Endothelial cell of umbilical vein (primary cell): Measurements from ENCODE around the gene CDX1. TPM values are rescaled to one million over a fixed set of nuclear protein-coding genes. Genes with fewer than 3 reads are reported as not detected.

Experiments used
- BruUV-seq: library from RNA; stranded (reverse); fragments of 400-500 nt; replicated peaks from 2 replicates; lab custom pipeline; 2021; lab: Mats Ljungman, UMichigan
- CTCF ChIA-PET: fragments of 300-600, 350-600 bp; sonication (Branson Sonifier 250); formaldehyde crosslinking; loops from one replicate; lab custom pipeline; 2021; ENCODE audit warnings: antibody characterized with exemption, inconsistent platforms; lab: Charles Lee
- POLR2A ChIA-PET: fragments of 300-600, 350-600 bp; sonication (Branson Sonifier 250); formaldehyde crosslinking; loops from one replicate; lab custom pipeline; 2021; ENCODE audit warnings: antibody characterized with exemption, inconsistent platforms; lab: Charles Lee
- DNase-seq: peaks from one replicate; pipeline ENCODE4 v3.0.0-alpha.2; 2011; ENCODE audit warnings: low read depth, low spot score
- FAIRE-seq: peaks from 2 replicates; lab custom pipeline; 2011; peaks lifted over from hg19 to GRCh38; lab: Jason Lieb, UNC
- H2AFZ ChIP-seq: 2 replicates; pipeline ENCODE4 v1.6.0; 2012; ENCODE audit warnings: low read depth, low read length, control low read depth, inconsistent platforms
- H3K27ac ChIP-seq: 2 replicates; pipeline ENCODE4 v1.5.1; 2011; ENCODE audit warnings: low read depth, mild to moderate bottlenecking, control low read depth, low read length, moderate library complexity; ENCODE audit not compliant: insufficient read depth
- H3K27me3 ChIP-seq, 2 experiments: 2 replicates each; pipeline versions ENCODE4 v1.6.0 to v1.6.1; 2011; ENCODE audit warnings: low read length in 2 of 2, mixed read lengths in 1 of 2; ENCODE audit not compliant: control insufficient read depth in 2 of 2, insufficient read depth in 2 of 2
- H3K36me3 ChIP-seq, 2 experiments: 2 replicates in 1 of 2; 3 replicates in 1 of 2; pipeline ENCODE4 v1.5.1; 2011; ENCODE audit warnings: low read length in 2 of 2, mild to moderate bottlenecking in 1 of 2, moderate library complexity in 1 of 2; ENCODE audit not compliant: control insufficient read depth in 2 of 2, insufficient read depth in 2 of 2; ENCODE audit errors: extremely low read depth in 1 of 2
- H3K4me1 ChIP-seq: 3 replicates; pipeline ENCODE4 v1.5.1; 2011; ENCODE audit warnings: mild to moderate bottlenecking, low read length; ENCODE audit not compliant: control insufficient read depth, insufficient read depth; ENCODE audit errors: extremely low read depth
- H3K4me2 ChIP-seq: 2 replicates; pipeline ENCODE4 v1.6.1; 2011; ENCODE audit warnings: low read length, control low read depth, mixed read lengths; ENCODE audit not compliant: insufficient read depth
- H3K4me3 ChIP-seq, 3 experiments: fragments of 200-600 bp in 1 of 3; sonication (generic), shearing (Covaris generic) in 1 of 3; replicated peaks in 1 of 3; 2 replicates each; pipeline ENCODE4 v1.5.1; 2011 to 2016; ENCODE audit warnings: control low read depth in 3 of 3, low read length in 3 of 3, mild to moderate bottlenecking in 2 of 3, inconsistent platforms in 1 of 3, low read depth in 1 of 3, moderate library complexity in 1 of 3; ENCODE audit not compliant: insufficient read depth in 1 of 3
- H3K79me2 ChIP-seq: 2 replicates; pipeline ENCODE4 v1.6.0; 2012; ENCODE audit warnings: low read length, inconsistent platforms; ENCODE audit not compliant: control insufficient read depth, insufficient read depth
- H3K9ac ChIP-seq: replicated peaks from 2 replicates; pipeline ENCODE3; 2011; ENCODE audit warnings: low read length, control low read depth; ENCODE audit not compliant: insufficient read depth; ENCODE audit errors: extremely low read depth
- H3K9me1 ChIP-seq: replicated peaks from 3 replicates; pipeline ENCODE4 v1.6.0; 2011; ENCODE audit warnings: mild to moderate bottlenecking, low read length; ENCODE audit not compliant: control insufficient read depth, insufficient read depth; ENCODE audit errors: extremely low read depth
- H3K9me3 ChIP-seq: replicated peaks from 2 replicates; pipeline ENCODE4 v1.5.1; 2012; ENCODE audit warnings: low read length, inconsistent platforms; ENCODE audit not compliant: control insufficient read depth, insufficient read depth
- H4K20me1 ChIP-seq: replicated peaks from 2 replicates; pipeline ENCODE3; 2011; ENCODE audit warnings: mild to moderate bottlenecking, low read length; ENCODE audit not compliant: control insufficient read depth, insufficient read depth; ENCODE audit errors: extremely low read depth
- EZH2 ChIP-seq: IDR thresholded peaks from 2 replicates; pipeline ENCODE4 v1.6.1; 2012; ENCODE audit warnings: borderline replicate concordance, low read depth, mild to moderate bottlenecking, moderate library complexity, low read length, inconsistent platforms; ENCODE audit not compliant: severe bottlenecking
- FOS ChIP-seq: IDR thresholded peaks from 2 replicates; pipeline ENCODE4 v1.6.1; 2011; ENCODE audit warnings: mild to moderate bottlenecking, low read length, moderate library complexity, borderline replicate concordance; ENCODE audit not compliant: insufficient read depth
- GATA2 ChIP-seq: IDR thresholded peaks from 2 replicates; pipeline ENCODE4 v1.7.0; 2011; ENCODE audit warnings: low read depth, mild to moderate bottlenecking, moderate library complexity, mixed read lengths, low read length; ENCODE audit not compliant: insufficient read length, insufficient read depth
- JUN ChIP-seq: IDR thresholded peaks from 2 replicates; pipeline ENCODE4 v1.6.1; 2011; ENCODE audit warnings: borderline replicate concordance, low read depth; ENCODE audit not compliant: insufficient read length, insufficient read depth
- MYC ChIP-seq: IDR thresholded peaks from one replicate; pipeline ENCODE4 v1.6.1; 2011; ENCODE audit warnings: mild to moderate bottlenecking, low read depth, low read length
- POLR2A ChIP-seq: IDR thresholded peaks from 2 replicates; pipeline ENCODE4 v1.6.1; 2012; ENCODE audit warnings: low read depth, mild to moderate bottlenecking, control low read depth, low read length
- POLR2AphosphoS5 ChIP-seq: IDR thresholded peaks from 2 replicates; pipeline ENCODE4 v1.6.1; 2012; ENCODE audit warnings: low read depth, mild to moderate bottlenecking, control low read depth, low read length, moderate library complexity; ENCODE audit not compliant: insufficient read depth
- dilution Hi-C: fragments of 300-500 bp; cut with MboI; formaldehyde crosslinking; loops from one replicate; pipeline ENCODE4 v1.15.0; 2019; ENCODE audit warnings: low sequenced_read_pairs; ENCODE audit not compliant: extremely low pct_ligation_motif_present
- intact Hi-C: fragments of 100-400 bp; cut with micrococcal nuclease; formaldehyde crosslinking; loops from one replicate; pipeline ENCODE4 v1.10.0; 2022
- polyA plus RNA-seq, 4 experiments: library from polyadenylated mRNA; depleted of rRNA in 3 of 4; stranded (reverse) in 3 of 4; unstranded in 1 of 4; fragments of >200 nt; gene quantifications; 2 replicates each; pipeline versions ENCODE4 v1.2.1 to v1.2.3, GENCODE V29; 2011 to 2012; ENCODE audit warnings: missing spikeins in 1 of 4
- total RNA-seq: library from RNA; stranded (reverse); gene quantifications from 2 replicates; pipeline ENCODE4 v1.2.3, GENCODE V29; 2021
- TF ChIP-seq, protein P1 (sequence below), 2 donors: IDR thresholded peaks; 1 replicate in 1 of 2; 2 replicates in 1 of 2; pipeline ENCODE4 v1.5.1; 2011; ENCODE audit warnings: low read length in 2 of 2, mild to moderate bottlenecking in 2 of 2, moderate library complexity in 2 of 2, control low read depth in 1 of 2, inconsistent platforms in 1 of 2, low read depth in 1 of 2; ENCODE audit not compliant: insufficient read depth in 1 of 2; ENCODE audit errors: extremely low read depth in 1 of 2
- TF ChIP-seq, protein P2 (sequence below): IDR thresholded peaks from 2 replicates; pipeline ENCODE4 v1.6.1; 2011; ENCODE audit not compliant: insufficient read depth, insufficient read length

The CDX1 gene
- total and polyA plus RNA-seq, 2 donors (not counting 3 experiments of a cell fraction or from before 2014, with no cell fraction given), result not detected

DNA sequence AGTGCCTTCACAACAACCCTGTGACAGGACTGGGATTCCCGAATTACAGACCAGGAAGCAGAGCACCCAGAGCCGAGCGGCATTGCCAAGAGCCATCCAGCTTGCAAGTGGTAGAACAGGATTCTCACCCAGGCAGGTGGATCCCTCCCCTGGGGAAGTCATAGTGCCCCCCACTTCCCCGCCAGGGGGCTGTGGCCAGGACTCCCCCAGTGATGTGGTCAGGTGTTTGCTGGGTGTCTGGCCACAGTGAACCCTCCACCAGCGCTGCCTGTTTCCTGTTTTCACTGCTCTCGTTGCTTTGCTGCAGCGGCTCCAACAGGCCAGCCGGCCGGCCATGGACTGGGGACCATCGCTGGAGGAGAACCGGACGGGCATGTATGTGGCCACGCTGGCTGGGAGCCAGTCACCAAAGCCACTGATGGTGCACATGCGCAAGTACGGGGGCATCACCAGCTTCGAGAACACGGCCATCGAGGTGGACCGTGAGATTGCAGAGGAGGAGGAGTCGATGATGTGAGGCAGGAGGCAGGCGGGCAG lies 42.6 kb downstream of the CDX1 start:
- BruUV-seq, result no TSS peak
- Histone ChIP-seq H3K4me2 (no peak overlapping the region), H3K79me2 (no peaks in the 10 kb centered on the region), H3K27ac (no peak overlapping the region), H3K4me3 (no peak overlapping the region), H3K9ac (no peak overlapping the region), H2AFZ (no peak overlapping the region), H3K36me3 (no peaks in the 10 kb centered on the region), H4K20me1 (no peaks in the 10 kb centered on the region), H3K4me1 (no peaks in the 10 kb centered on the region), H3K9me3 (no peaks in the 10 kb centered on the region), H3K9me1 (no peaks in the 10 kb centered on the region), H3K27me3 (peaks cover 0 to 9% of the 10 kb centered on the region in 2 experiments)
- TF ChIP-seq MYC (no peak), GATA2 (no peak)
- TF ChIP-seq, protein P1, sequence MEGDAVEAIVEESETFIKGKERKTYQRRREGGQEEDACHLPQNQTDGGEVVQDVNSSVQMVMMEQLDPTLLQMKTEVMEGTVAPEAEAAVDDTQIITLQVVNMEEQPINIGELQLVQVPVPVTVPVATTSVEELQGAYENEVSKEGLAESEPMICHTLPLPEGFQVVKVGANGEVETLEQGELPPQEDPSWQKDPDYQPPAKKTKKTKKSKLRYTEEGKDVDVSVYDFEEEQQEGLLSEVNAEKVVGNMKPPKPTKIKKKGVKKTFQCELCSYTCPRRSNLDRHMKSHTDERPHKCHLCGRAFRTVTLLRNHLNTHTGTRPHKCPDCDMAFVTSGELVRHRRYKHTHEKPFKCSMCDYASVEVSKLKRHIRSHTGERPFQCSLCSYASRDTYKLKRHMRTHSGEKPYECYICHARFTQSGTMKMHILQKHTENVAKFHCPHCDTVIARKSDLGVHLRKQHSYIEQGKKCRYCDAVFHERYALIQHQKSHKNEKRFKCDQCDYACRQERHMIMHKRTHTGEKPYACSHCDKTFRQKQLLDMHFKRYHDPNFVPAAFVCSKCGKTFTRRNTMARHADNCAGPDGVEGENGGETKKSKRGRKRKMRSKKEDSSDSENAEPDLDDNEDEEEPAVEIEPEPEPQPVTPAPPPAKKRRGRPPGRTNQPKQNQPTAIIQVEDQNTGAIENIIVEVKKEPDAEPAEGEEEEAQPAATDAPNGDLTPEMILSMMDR (IDR thresholded peaks at IDR 0.05; ENCODE audit: extremely low read depth in 1 of 2, insufficient read depth in 1 of 2, low read depth in 1 of 2, low read length in 2 of 2), result no peak
- no peak for FAIRE-seq
- dilution Hi-C loops (no loop called here), intact Hi-C loops (no loop called here)
- ChIA-PET CTCF (no interaction called here), POLR2A (no interaction called here)
- no peak for DNase-seq

DNA sequence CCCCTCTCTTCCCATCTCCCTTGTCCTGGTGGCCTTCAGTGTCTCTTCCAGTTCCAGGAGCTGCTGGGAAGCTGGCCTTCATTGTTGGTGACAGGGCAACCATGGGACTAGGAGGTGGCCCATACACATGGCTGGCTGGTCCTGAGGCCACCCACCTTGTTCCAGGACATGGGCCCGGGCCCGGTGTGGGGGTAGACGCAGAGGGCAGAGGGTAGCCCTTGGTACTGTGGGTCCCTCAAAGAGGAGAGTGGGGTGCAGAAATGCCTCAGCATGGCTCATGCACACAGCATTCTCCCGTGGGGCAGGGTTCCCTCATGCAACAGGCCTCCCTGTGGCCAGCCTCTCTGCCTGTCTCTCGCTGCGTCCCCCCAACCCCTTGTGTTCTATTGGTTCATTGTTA lies 44.1 kb downstream of the CDX1 start:
- no peak overlapping the region for H3K27ac ChIP-seq
- no peaks in the 10 kb centered on the region for H4K20me1 ChIP-seq
- H3K4me3 ChIP-seq, result no peak overlapping the region
- peaks cover 0 to 9% of the 10 kb centered on the region in 2 experiments for H3K27me3 ChIP-seq
- DNase-seq (no peak), FAIRE-seq (no peak)
- H3K36me3 ChIP-seq, result no peaks in the 10 kb centered on the region
- H3K9me1 ChIP-seq, result no peaks in the 10 kb centered on the region
- H2AFZ ChIP-seq, result no peak overlapping the region
- H3K4me1 ChIP-seq, result no peaks in the 10 kb centered on the region
- POLR2A ChIA-PET, result interaction anchor here (0.5 kb wide), 1 partner anchor 55 kb away, joined by 4 read pairs; the partner anchor contains the start of gene PDGFRB
- BruUV-seq, result no TSS peak
- intact Hi-C loops, result no loop called here
- dilution Hi-C loops, result no loop called here
- no peaks in the 10 kb centered on the region for H3K79me2 ChIP-seq
- H3K9me3 ChIP-seq, result no peaks in the 10 kb centered on the region
- no peak for TF ChIP-seq POLR2AphosphoS5
- no peak for TF ChIP-seq POLR2A
- no peak for TF ChIP-seq JUN
- TF ChIP-seq EZH2, result no peak
- TF ChIP-seq MYC, result no peak
- no peak for TF ChIP-seq FOS
- TF ChIP-seq, protein P2, sequence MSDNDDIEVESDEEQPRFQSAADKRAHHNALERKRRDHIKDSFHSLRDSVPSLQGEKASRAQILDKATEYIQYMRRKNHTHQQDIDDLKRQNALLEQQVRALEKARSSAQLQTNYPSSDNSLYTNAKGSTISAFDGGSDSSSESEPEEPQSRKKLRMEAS, result no peak
- TF ChIP-seq GATA2, result no peak
- TF ChIP-seq, protein P1 (IDR thresholded peaks at IDR 0.05; ENCODE audit: extremely low read depth in 1 of 2, insufficient read depth in 1 of 2, low read depth in 1 of 2, low read length in 2 of 2), result no peak
- no peak overlapping the region for H3K4me2 ChIP-seq
- CTCF ChIA-PET, result interaction anchor here (1.0 kb wide), 1 partner anchor 377 kb away, joined by 3 read pairs; no protein-coding TSS in a partner anchor
- no peak overlapping the region for H3K9ac ChIP-seq
